ENCODE data around the gene TMPRSS3. TPM values are rescaled to one million over a fixed set of nuclear protein-coding genes. Genes with fewer than 3 reads are reported as not detected.

The TMPRSS3 gene
- total RNA-seq, 3 donors from 2014 or later, result 9.2 to 27.2 TPM; not detected in 1

- DNase-seq (ENCODE audit: low spot score in 2 of 2), result no peak
- no peaks in the 10 kb centered on the region for H3K9me3 ChIP-seq
- H3K36me3 ChIP-seq, result no peaks in the 10 kb centered on the region
- TF ChIP-seq CTCF (IDR thresholded peaks at IDR 0.05), result no peak
- no peak for TF ChIP-seq POLR2AphosphoS5 (IDR thresholded peaks at IDR 0.05)
- TF ChIP-seq POLR2A (IDR thresholded peaks at IDR 0.05), result no peak
- intact Hi-C loops (cut with DNase I; ENCODE audit: low total_unique reads), result no loop called here
- no peak overlapping the region for H3K4me3 ChIP-seq
- H3K4me1 ChIP-seq, result no peaks in the 10 kb centered on the region
- no peaks in the 10 kb centered on the region for H3K27me3 ChIP-seq
- no peak overlapping the region for H3K27ac ChIP-seq
These were observed 52.8 kb downstream of the TMPRSS3 start for GRCh38 chr21:42343101-42343500.

GRCh38 chr21:42341776-42342542, 53.9 kb downstream of the TMPRSS3 start:
- Histone ChIP-seq H3K27ac (no peak overlapping the region), H3K9me3 (no peaks in the 10 kb centered on the region), H3K4me1 (no peaks in the 10 kb centered on the region), H3K27me3 (no peaks in the 10 kb centered on the region), H3K36me3 (no peaks in the 10 kb centered on the region), H3K4me3 (no peak overlapping the region)
- DNase-seq (ENCODE audit: low spot score in 2 of 2), result no peak
- TF ChIP-seq POLR2AphosphoS5 (IDR thresholded peaks at IDR 0.05), result no peak
- TF ChIP-seq CTCF (IDR thresholded peaks at IDR 0.05), result no peak
- TF ChIP-seq POLR2A (IDR thresholded peaks at IDR 0.05), result no peak
- intact Hi-C loops (cut with DNase I; ENCODE audit: low total_unique reads), result no loop called here

- DNase-seq (ENCODE audit: low spot score in 2 of 2), result no peak
- Histone ChIP-seq H3K36me3 (no peaks in the 10 kb centered on the region), H3K9me3 (no peaks in the 10 kb centered on the region), H3K4me1 (no peaks in the 10 kb centered on the region), H3K27ac (no peak overlapping the region), H3K27me3 (no peaks in the 10 kb centered on the region), H3K4me3 (no peak overlapping the region)
- TF ChIP-seq POLR2AphosphoS5 (IDR thresholded peaks at IDR 0.05) (no peak), POLR2A (IDR thresholded peaks at IDR 0.05) (no peak)
- intact Hi-C loops (cut with DNase I; ENCODE audit: low total_unique reads), result no loop called here
These were observed 55.4 kb downstream of the TMPRSS3 start for GRCh38 chr21:42340187-42341050.

GRCh38 chr21:42338729-42339715, 56.8 kb downstream of the TMPRSS3 start:
- H3K36me3 ChIP-seq, result no peaks in the 10 kb centered on the region
- no peak for TF ChIP-seq POLR2A (IDR thresholded peaks at IDR 0.05)
- no peak for TF ChIP-seq CTCF (IDR thresholded peaks at IDR 0.05)
- no peak for TF ChIP-seq POLR2AphosphoS5 (IDR thresholded peaks at IDR 0.05)
- no peaks in the 10 kb centered on the region for H3K27me3 ChIP-seq
- peak overlapping the region in 1 of 2 donors; percentile 76 for H3K27ac ChIP-seq
- H3K4me3 ChIP-seq, result no peak overlapping the region
- DNase-seq (ENCODE audit: low spot score in 2 of 2), result no peak
- intact Hi-C loops (cut with DNase I; ENCODE audit: low total_unique reads), result no loop called here
- H3K9me3 ChIP-seq, result no peaks in the 10 kb centered on the region
- H3K4me1 ChIP-seq, result no peaks in the 10 kb centered on the region
